ENCODE results near the gene TMEM74B.

GRCh38 chr20:1131354-1131753 lies 53.4 kb downstream of the TMEM74B start:
- TF ChIP-seq TAF1 (IDR thresholded peaks at IDR 0.05; ENCODE audit: borderline replicate concordance, low read depth, low read length), result no peak
- TF ChIP-seq POLR2A (IDR thresholded peaks at IDR 0.05; ENCODE audit: low read depth, low read length), result no peak
- no peak for TF ChIP-seq POLR2AphosphoS5 (IDR thresholded peaks at IDR 0.05; ENCODE audit: low read depth, low read length)

All from GM12892 (cell line).